ENCODE measurements around the gene TRUB1. TPM values are rescaled to one million over a fixed set of nuclear protein-coding genes. Genes with fewer than 3 reads are reported as not detected.

The TRUB1 gene
- total RNA-seq, 1 experiment from 2014 or later = 11.5 TPM

DNA sequence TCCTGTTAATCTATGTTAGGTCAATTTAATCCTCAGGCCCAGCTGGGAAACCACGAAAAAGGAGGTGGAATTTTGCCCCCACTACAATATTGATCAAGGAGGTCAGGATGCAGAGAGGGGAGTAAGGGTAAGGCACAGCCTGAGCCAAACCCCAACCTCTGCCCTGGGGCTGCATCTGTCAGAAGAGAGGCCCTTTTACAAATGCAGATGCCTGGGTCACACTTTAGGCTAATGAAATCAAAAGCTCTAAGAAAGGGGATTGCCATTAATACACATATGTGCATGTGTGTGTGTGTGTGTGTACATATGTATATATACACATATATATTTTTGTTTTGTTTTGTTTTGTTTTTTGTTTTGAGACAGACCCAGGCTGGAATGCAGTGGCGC, 25.5 kb upstream of the TRUB1 start:
- Histone ChIP-seq H3K27me3 (ENCODE audit: insufficient read depth, low read depth) (no peaks in the 10 kb centered on the region), H3K4me2 (no peak overlapping the region), H3K9me3 (ENCODE audit: insufficient read depth, low read depth) (no peaks in the 10 kb centered on the region), H3K36me3 (ENCODE audit: low read depth) (no peaks in the 10 kb centered on the region), H3K9me2 (ENCODE audit: insufficient read depth) (no peaks in the 10 kb centered on the region), H3K4me3 (no peak overlapping the region), H4K20me1 (ENCODE audit: insufficient read depth) (no peaks in the 10 kb centered on the region), H3K79me2 (ENCODE audit: low read depth) (no peaks in the 10 kb centered on the region), H3F3A (ENCODE audit: insufficient read depth, low read depth) (no peaks in the 10 kb centered on the region), H2AFZ (no peak overlapping the region), H3K4me1 (replicated peaks; ENCODE audit: insufficient read depth) (no peaks in the 10 kb centered on the region), H3K27ac (no peak overlapping the region)
- CTCF ChIA-PET = no interaction called here
- no peak for TF ChIP-seq CTCF (conservative IDR thresholded peaks at IDR 0.05)
- no peak for TF ChIP-seq EZH2 (IDR thresholded peaks at IDR 0.05; ENCODE audit: low read depth)
- POLR2A ChIA-PET (ENCODE audit: unreplicated experiment) = no interaction called here
- intact Hi-C loops (cut with micrococcal nuclease; ENCODE audit: unreplicated experiment) = no loop called here
- BruUV-seq (replicated peaks) = no TSS peak
- no peak for DNase-seq

GRCh38 chr10:114914560-114914959, 23.4 kb upstream of the TRUB1 start:
- no peak for DNase-seq
- H4K20me1 ChIP-seq (ENCODE audit: insufficient read depth) = no peaks in the 10 kb centered on the region
- intact Hi-C loops (cut with micrococcal nuclease; ENCODE audit: unreplicated experiment) = no loop called here
- no peak overlapping the region for H3K27ac ChIP-seq
- ChIA-PET POLR2A (ENCODE audit: unreplicated experiment) (no interaction called here), CTCF (no interaction called here)
- no peaks in the 10 kb centered on the region for H3K36me3 ChIP-seq (ENCODE audit: low read depth)
- TF ChIP-seq CTCF (conservative IDR thresholded peaks at IDR 0.05) (no peak), EZH2 (IDR thresholded peaks at IDR 0.05; ENCODE audit: low read depth) (no peak)
- no peaks in the 10 kb centered on the region for H3K9me2 ChIP-seq (ENCODE audit: insufficient read depth)
- H3F3A ChIP-seq (ENCODE audit: insufficient read depth, low read depth) = no peaks in the 10 kb centered on the region
- H3K4me2 ChIP-seq = no peak overlapping the region
- BruUV-seq (replicated peaks) = no TSS peak
- H3K9me3 ChIP-seq (ENCODE audit: insufficient read depth, low read depth) = no peaks in the 10 kb centered on the region
- no peak overlapping the region for H3K4me3 ChIP-seq
- no peak overlapping the region for H2AFZ ChIP-seq
- no peaks in the 10 kb centered on the region for H3K79me2 ChIP-seq (ENCODE audit: low read depth)
- H3K4me1 ChIP-seq (replicated peaks; ENCODE audit: insufficient read depth) = peaks cover 13% of the 10 kb centered on the region; the same call in 1 of the 2 replicates
- H3K27me3 ChIP-seq (ENCODE audit: insufficient read depth, low read depth) = no peaks in the 10 kb centered on the region

GRCh38 chr10:114915294-114915693, 22.7 kb upstream of the TRUB1 start:
- DNase-seq = no peak
- no TSS peak for BruUV-seq (replicated peaks)
- H3K27me3 ChIP-seq (ENCODE audit: insufficient read depth, low read depth) = no peaks in the 10 kb centered on the region
- ChIA-PET CTCF (no interaction called here), POLR2A (ENCODE audit: unreplicated experiment) (no interaction called here)
- peaks cover 13% of the 10 kb centered on the region; the same call in 1 of the 2 replicates for H3K4me1 ChIP-seq (replicated peaks; ENCODE audit: insufficient read depth)
- no peak overlapping the region for H3K4me3 ChIP-seq
- intact Hi-C loops (cut with micrococcal nuclease; ENCODE audit: unreplicated experiment) = no loop called here
- H2AFZ ChIP-seq = no peak overlapping the region
- H3K9me2 ChIP-seq (ENCODE audit: insufficient read depth) = no peaks in the 10 kb centered on the region
- no peak for TF ChIP-seq EZH2 (IDR thresholded peaks at IDR 0.05; ENCODE audit: low read depth)
- no peak for TF ChIP-seq CTCF (conservative IDR thresholded peaks at IDR 0.05)
- H4K20me1 ChIP-seq (ENCODE audit: insufficient read depth) = no peaks in the 10 kb centered on the region
- no peak overlapping the region for H3K27ac ChIP-seq
- no peaks in the 10 kb centered on the region for H3K79me2 ChIP-seq (ENCODE audit: low read depth)
- no peak overlapping the region for H3K4me2 ChIP-seq
- H3K36me3 ChIP-seq (ENCODE audit: low read depth) = no peaks in the 10 kb centered on the region
- no peaks in the 10 kb centered on the region for H3F3A ChIP-seq (ENCODE audit: insufficient read depth, low read depth)
- H3K9me3 ChIP-seq (ENCODE audit: insufficient read depth, low read depth) = no peaks in the 10 kb centered on the region

Data from PC-9 (cell line).